Measurements from ENCODE around the gene PNMA6F. TPM values are rescaled to one million over a fixed set of nuclear protein-coding genes. Genes with fewer than 3 reads are reported as not detected.

Gene PNMA6F
- total and polyA plus RNA-seq, 2 of the 8 experiments (the other 6 are each of a cell fraction or from before 2014, with no cell fraction given): 0.12 to 0.22 TPM

DNA sequence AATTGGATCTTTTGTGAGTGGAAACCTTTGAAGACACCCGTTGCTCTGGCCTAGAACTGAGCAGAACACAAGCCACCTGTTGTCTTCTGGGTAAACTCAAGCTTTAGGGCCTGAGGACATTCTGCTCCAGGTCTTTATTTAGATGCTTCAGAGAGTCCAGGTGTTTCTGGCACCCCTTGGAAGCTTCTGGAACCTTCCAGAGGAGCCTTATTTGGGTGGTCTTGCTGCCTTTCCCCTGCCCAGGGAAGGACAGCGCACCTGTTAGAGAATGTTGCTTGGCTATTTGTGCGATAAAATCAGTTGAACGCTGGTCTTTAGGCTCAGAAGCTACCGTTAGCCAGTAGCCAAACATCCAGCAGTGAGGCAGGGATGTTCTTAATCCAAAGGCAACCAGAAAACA, 15.4 kb upstream of the PNMA6F start:
- no peak for FAIRE-seq
- H3K79me2 ChIP-seq (ENCODE audit: control insufficient read depth in 1 of 2, insufficient read depth in 2 of 2, low read length in 2 of 2): peaks cover 0 to 5% of the 10 kb centered on the region in 2 experiments; a peak in 2 of 4 replicates

More for the DNA sequence above, 15.4 kb upstream of the PNMA6F start:
- 96% methylated on average over 5 of the region's 5 CpGs; no CpG with 5 or more reads in 1 of the 2 experiments for WGBS, 2 experiments (ENCODE audit: extremely low coverage in 1 of 2, insufficient coverage in 1 of 2, insufficient read length in 1 of 2, insufficient replicate concordance in 2 of 2, low coverage in 1 of 2, low lambda C conversion rate in 2 of 2, missing lambda C conversion rate in 1 of 2)
- Histone ChIP-seq H4K91ac (replicated peaks; ENCODE audit: insufficient read length, low read length) (no peak overlapping the region), H3K23ac (ENCODE audit: insufficient read length) (no peak overlapping the region), H3K14ac (ENCODE audit: insufficient read length) (no peak overlapping the region), H4K20me1 (replicated peaks in 1 of 2; ENCODE audit: control insufficient read depth in 1 of 2, insufficient read depth in 2 of 2, low read length in 2 of 2) (peaks cover 0 to 2% of the 10 kb centered on the region in 2 experiments), H3K4me1 (replicated peaks in 1 of 4; ENCODE audit: control insufficient read depth in 3 of 4, insufficient read depth in 4 of 4, low read length in 3 of 4) (peaks cover 0 to 6% (median 0%) of the 10 kb centered on the region in 4 experiments; a peak in 1 of 7 replicates), H3K56ac (replicated peaks; ENCODE audit: insufficient read length, low read depth, low read length) (no peak overlapping the region), H3K36me3 (ENCODE audit: control insufficient read depth in 2 of 4, insufficient read depth in 4 of 4, low read length in 3 of 4) (peaks cover 0 to 15% (median 0%) of the 10 kb centered on the region in 4 experiments; a peak in 1 of 8 replicates), H3K9ac (replicated peaks in 1 of 4; ENCODE audit: extremely low read depth in 1 of 4, low read depth in 3 of 4, low read length in 3 of 4) (no peak overlapping the region), H3K4ac (replicated peaks; ENCODE audit: insufficient read length, low read depth, low read length) (no peak overlapping the region), H2BK15ac (ENCODE audit: low read length) (no peak overlapping the region), H2AFZ (ENCODE audit: low read length) (no peak overlapping the region), H3K18ac (ENCODE audit: extremely low read depth, low read length) (no peak overlapping the region), H3K4me2 (ENCODE audit: insufficient read depth in 1 of 2, low read depth in 2 of 2, low read length in 2 of 2) (no peak overlapping the region), H2BK120ac (replicated peaks; ENCODE audit: low read depth, low read length) (no peak overlapping the region), H2BK5ac (ENCODE audit: low read depth, low read length) (no peak overlapping the region), H3K79me1 (ENCODE audit: low read depth, low read length) (peaks cover 2% of the 10 kb centered on the region; the same call in 1 of the 2 replicates), H4K8ac (ENCODE audit: extremely low read depth, insufficient read depth, low read length) (no peak overlapping the region), H4K5ac (ENCODE audit: insufficient read length, low read depth, low read length) (no peak overlapping the region), H2AK5ac (ENCODE audit: low read depth, low read length) (no peak overlapping the region), H3K4me3 (ENCODE audit: extremely low read depth in 1 of 4, insufficient read depth in 2 of 4, low read depth in 3 of 4, low read length in 4 of 4) (no peak overlapping the region), H2BK20ac (ENCODE audit: low read length) (no peak overlapping the region), H3K9me3 (ENCODE audit: insufficient read depth in 2 of 2, low read depth in 1 of 2, low read length in 1 of 2) (no peaks in the 10 kb centered on the region), H3K23me2 (ENCODE audit: low read depth, low read length) (no peaks in the 10 kb centered on the region; the same call in 1 of the 2 replicates), H2BK12ac (ENCODE audit: low read depth, low read length) (no peak overlapping the region), H3K27me3 (replicated peaks in 1 of 4; ENCODE audit: control insufficient read depth in 3 of 4, extremely low read depth in 1 of 4, insufficient read depth in 3 of 4, low read length in 3 of 4) (no peaks in the 10 kb centered on the region), H3K27ac (ENCODE audit: low read depth, low read length) (no peak overlapping the region)
- ChIA-PET POLR2A (ENCODE audit: partially characterized antibody) (interaction anchor here (2.9 kb wide), 1 partner anchor 14 kb away, joined by 9 read pairs; no protein-coding TSS in a partner anchor), CTCF (ENCODE audit: partially characterized antibody) (no interaction called here)
- DNase-seq (ENCODE audit: low read depth in 1 of 2, low spot score in 2 of 2): no peak
- no peak for TF ChIP-seq SRF (IDR thresholded peaks at IDR 0.05; ENCODE audit: low read depth, low read length)
- TF ChIP-seq, protein P1, sequence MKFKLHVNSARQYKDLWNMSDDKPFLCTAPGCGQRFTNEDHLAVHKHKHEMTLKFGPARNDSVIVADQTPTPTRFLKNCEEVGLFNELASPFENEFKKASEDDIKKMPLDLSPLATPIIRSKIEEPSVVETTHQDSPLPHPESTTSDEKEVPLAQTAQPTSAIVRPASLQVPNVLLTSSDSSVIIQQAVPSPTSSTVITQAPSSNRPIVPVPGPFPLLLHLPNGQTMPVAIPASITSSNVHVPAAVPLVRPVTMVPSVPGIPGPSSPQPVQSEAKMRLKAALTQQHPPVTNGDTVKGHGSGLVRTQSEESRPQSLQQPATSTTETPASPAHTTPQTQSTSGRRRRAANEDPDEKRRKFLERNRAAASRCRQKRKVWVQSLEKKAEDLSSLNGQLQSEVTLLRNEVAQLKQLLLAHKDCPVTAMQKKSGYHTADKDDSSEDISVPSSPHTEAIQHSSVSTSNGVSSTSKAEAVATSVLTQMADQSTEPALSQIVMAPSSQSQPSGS (IDR thresholded peaks at IDR 0.05; ENCODE audit: low read length): no peak
- TF ChIP-seq POLR2AphosphoS5 (IDR thresholded peaks at IDR 0.05; ENCODE audit: low read depth, low read length): no peak
- TF ChIP-seq SIRT6 (IDR thresholded peaks at IDR 0.05; ENCODE audit: low read length): no peak

Measured in H1 (cell line).